NCI-H2171 (cell line): ENCODE measurements around the gene KIF20A.
"Not testable (repeated sequence)": the region's sequence is repeated elsewhere in the genome, so short reads cannot be mapped to it uniquely, and the experiment has no call there.

Experiments
- DNase-seq: peaks from one replicate; lab custom pipeline; 2025; lab: John Stamatoyannopoulos, UW

The KIF20A gene

GRCh38 chr5:138178516-138179276 is at the start of gene KIF20A, which contains the start of gene BRD8:
Gene KIF20A, plus strand, starts transcription at chr5:138179112. Its CDS starts 569 bp downstream, at chr5:138179681.
Gene BRD8, minus strand, starts transcription at chr5:138178630. Its CDS starts 16 bp downstream, at chr5:138178614.
- DNase-seq: peak; percentile 79

- DNase-seq: no peak
Observed at GRCh38 chr5:138129347-138129746, 49.6 kb upstream of the KIF20A start.

GRCh38 chr5:138132543-138132942 is 46.4 kb upstream of the KIF20A start:
- no peak for DNase-seq

- DNase-seq: no peak
Observed at GRCh38 chr5:138138949-138139780, 39.7 kb upstream of the KIF20A start, which contains the start of gene NME5. Gene NME5, minus strand, starts transcription at chr5:138139428. Its CDS starts 648 bp downstream, at chr5:138138780.

- no peak for DNase-seq
Observed at GRCh38 chr5:138139781-138140090, 39.2 kb upstream of the KIF20A start.

- DNase-seq: no peak
Observed at GRCh38 chr5:138140268-138140667, 38.6 kb upstream of the KIF20A start.

GRCh38 chr5:138141734-138142133 is 37.2 kb upstream of the KIF20A start:
- DNase-seq: no peak

- not testable (repeated sequence) for DNase-seq
Observed at GRCh38 chr5:138143578-138143977, 35.3 kb upstream of the KIF20A start.

GRCh38 chr5:138148811-138149210 is 30.1 kb upstream of the KIF20A start:
- no peak for DNase-seq

GRCh38 chr5:138149530-138149929 is 29.4 kb upstream of the KIF20A start:
- DNase-seq: no peak

- DNase-seq: not testable (repeated sequence)
Observed at GRCh38 chr5:138155977-138156376, 22.9 kb upstream of the KIF20A start.

- no peak for DNase-seq
Observed at GRCh38 chr5:138157626-138158025, 21.3 kb upstream of the KIF20A start.

- no peak for DNase-seq
Observed at GRCh38 chr5:138159666-138160065, 19.2 kb upstream of the KIF20A start.

GRCh38 chr5:138160706-138161105 is 18.2 kb upstream of the KIF20A start:
- DNase-seq: no peak

- no peak for DNase-seq
Observed at GRCh38 chr5:138163721-138164120, 15.2 kb upstream of the KIF20A start.

GRCh38 chr5:138169124-138169523 is 9.8 kb upstream of the KIF20A start:
- DNase-seq: no peak

- DNase-seq: no peak
Observed at GRCh38 chr5:138170299-138170698, 8.6 kb upstream of the KIF20A start.

GRCh38 chr5:138177941-138178515 is 884 bp upstream of the KIF20A start:
- peak; percentile 5 for DNase-seq

- no peak for DNase-seq
Observed at GRCh38 chr5:138179277-138179857, 455 bp downstream of the KIF20A start.

GRCh38 chr5:138180183-138180782 is 1.4 kb downstream of the KIF20A start:
- DNase-seq: peak; percentile 22

GRCh38 chr5:138180841-138181240 is 1.9 kb downstream of the KIF20A start:
- no peak for DNase-seq

- no peak for DNase-seq
Observed at GRCh38 chr5:138182808-138183207, 3.9 kb downstream of the KIF20A start.
